ENCODE data around the gene ZNF841. TPM values are rescaled to one million over a fixed set of nuclear protein-coding genes. Genes with fewer than 3 reads are reported as not detected.

ZNF841 gene
- total RNA-seq, 1 donor from 2014 or later, result 8.5 TPM

GRCh38 chr19:52138983-52139251 lies 43.4 kb upstream of the ZNF841 start:
- no peaks in the 10 kb centered on the region for H3K9me3 ChIP-seq (replicated peaks)
- DNase-seq, result no peak
- H3K27me3 ChIP-seq (ENCODE audit: low read depth), result no peaks in the 10 kb centered on the region
- peak overlapping the region; percentile 97 for H3K27ac ChIP-seq (replicated peaks)
- H3K4me1 ChIP-seq, result peaks cover 27% of the 10 kb centered on the region
- intact Hi-C loops (cut with micrococcal nuclease), result loop anchor here (2.0 kb wide), 1 partner anchor 98 kb away; no protein-coding TSS in a partner anchor
- no peaks in the 10 kb centered on the region for H3K36me3 ChIP-seq
- no peak for TF ChIP-seq CTCF (IDR thresholded peaks at IDR 0.05; ENCODE audit: borderline replicate concordance)
- H3K4me3 ChIP-seq, result peak overlapping the region; percentile 89

DNA sequence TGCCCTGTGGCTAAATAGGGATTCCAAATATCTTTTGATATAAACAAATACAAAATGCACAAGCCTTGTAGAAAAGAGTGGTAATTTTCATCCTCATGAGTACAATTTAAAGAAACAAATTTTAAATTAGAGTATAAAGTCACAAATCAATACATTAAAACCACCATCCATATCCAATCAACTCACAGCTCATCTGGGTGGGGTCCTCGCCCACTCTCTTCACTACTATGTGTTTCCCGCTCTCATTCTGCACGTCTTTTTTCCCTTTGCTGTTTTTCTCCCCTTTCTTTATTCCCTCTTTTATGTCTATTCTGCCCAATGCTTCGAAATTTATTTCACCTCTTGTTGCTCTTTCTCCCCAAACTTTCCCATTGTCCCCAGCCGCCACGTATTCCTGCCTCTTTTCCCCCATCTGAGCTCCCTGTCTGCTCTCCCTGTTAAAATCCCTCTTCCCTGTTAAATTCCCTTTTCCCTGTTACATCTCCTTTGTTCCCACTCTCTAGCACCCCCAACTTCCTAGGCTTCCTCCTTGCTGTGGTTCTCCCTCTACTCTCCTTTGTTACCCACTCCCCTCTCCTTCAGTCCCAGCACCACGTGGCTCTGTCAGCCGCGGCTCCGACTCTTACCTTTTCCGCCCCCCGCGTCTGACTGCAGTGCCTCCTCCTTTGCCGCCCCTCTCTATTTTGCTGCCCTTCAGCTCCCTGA lies 42.9 kb upstream of the ZNF841 start:
- DNase-seq, result no peak
- no peak for TF ChIP-seq CTCF (IDR thresholded peaks at IDR 0.05; ENCODE audit: borderline replicate concordance)

DNA sequence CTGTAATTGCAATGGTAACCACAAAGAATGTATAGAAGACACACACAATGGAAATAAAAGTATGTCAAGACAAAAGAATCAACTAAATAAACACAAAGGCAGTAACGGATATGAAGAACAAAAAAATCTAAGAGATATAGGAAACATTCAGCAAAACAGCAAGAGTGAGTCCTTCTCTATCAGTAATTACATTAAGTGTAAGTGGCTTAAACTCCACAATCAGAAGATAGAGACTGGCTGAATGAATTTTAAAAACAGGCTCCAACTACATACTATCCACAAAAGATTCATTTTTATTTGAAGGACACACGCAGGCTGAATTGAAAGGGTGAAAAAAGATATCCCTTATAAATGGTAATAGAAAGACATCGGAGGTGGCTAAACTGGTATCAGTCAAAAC lies 24.7 kb upstream of the ZNF841 start:
- peaks cover 100% of the 10 kb centered on the region for H3K9me3 ChIP-seq (replicated peaks)
- TF ChIP-seq CTCF (IDR thresholded peaks at IDR 0.05; ENCODE audit: borderline replicate concordance), result no peak
- no peaks in the 10 kb centered on the region for H3K27me3 ChIP-seq (ENCODE audit: low read depth)
- intact Hi-C loops (cut with micrococcal nuclease), result no loop called here
- H3K4me3 ChIP-seq, result no peak overlapping the region
- H3K27ac ChIP-seq (replicated peaks), result no peak overlapping the region
- no peak for DNase-seq
- H3K4me1 ChIP-seq, result no peaks in the 10 kb centered on the region
- H3K36me3 ChIP-seq, result peaks cover 100% of the 10 kb centered on the region

More for the DNA sequence above, 42.9 kb upstream of the ZNF841 start:
- intact Hi-C loops (cut with micrococcal nuclease), result loop anchor here (2.0 kb wide), 1 partner anchor 98 kb away; no protein-coding TSS in a partner anchor
- H3K4me3 ChIP-seq, result peak overlapping the region; percentile 89
- H3K36me3 ChIP-seq, result no peaks in the 10 kb centered on the region
- peak overlapping the region; percentile 97 for H3K27ac ChIP-seq (replicated peaks)
- H3K27me3 ChIP-seq (ENCODE audit: low read depth), result no peaks in the 10 kb centered on the region
- peaks cover 27% of the 10 kb centered on the region for H3K4me1 ChIP-seq
- H3K9me3 ChIP-seq (replicated peaks), result no peaks in the 10 kb centered on the region

DNA sequence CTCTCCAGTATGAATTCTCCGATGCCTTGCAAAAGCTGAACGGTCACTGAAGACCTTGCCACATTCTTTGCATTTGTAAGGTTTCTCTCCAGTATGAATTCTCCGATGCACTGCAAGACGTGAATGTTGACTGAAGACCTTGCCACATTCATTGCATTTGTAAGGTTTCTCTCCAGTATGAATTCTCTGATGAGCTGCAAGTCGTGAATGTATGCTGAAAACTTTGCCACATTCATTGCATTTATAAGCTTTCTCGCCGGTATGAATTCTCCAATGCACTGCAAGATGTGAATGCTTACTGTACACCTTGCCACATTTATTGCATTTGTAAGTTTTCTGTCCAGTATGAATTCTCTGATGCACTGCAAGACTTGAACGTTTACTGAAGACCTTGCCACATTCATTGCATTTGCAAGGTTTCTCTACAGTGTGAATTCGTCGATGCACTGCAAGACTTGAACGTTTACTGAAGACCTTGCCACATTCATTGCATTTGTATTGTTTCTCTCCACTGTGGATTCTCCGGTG lies 20.0 kb upstream of the ZNF841 start:
- Histone ChIP-seq H3K4me3 (no peak overlapping the region), H3K4me1 (no peaks in the 10 kb centered on the region), H3K27ac (replicated peaks) (no peak overlapping the region), H3K36me3 (peaks cover 74% of the 10 kb centered on the region), H3K9me3 (replicated peaks) (peaks cover 100% of the 10 kb centered on the region), H3K27me3 (ENCODE audit: low read depth) (no peaks in the 10 kb centered on the region)
- intact Hi-C loops (cut with micrococcal nuclease), result no loop called here
- DNase-seq, result no peak
- TF ChIP-seq CTCF (IDR thresholded peaks at IDR 0.05; ENCODE audit: borderline replicate concordance), result no peak

- Histone ChIP-seq H3K27ac (replicated peaks) (no peak overlapping the region), H3K4me1 (no peaks in the 10 kb centered on the region), H3K27me3 (ENCODE audit: low read depth) (no peaks in the 10 kb centered on the region), H3K36me3 (peaks cover 65% of the 10 kb centered on the region), H3K9me3 (replicated peaks) (peaks cover 100% of the 10 kb centered on the region), H3K4me3 (no peak overlapping the region)
- intact Hi-C loops (cut with micrococcal nuclease), result no loop called here
- no peak for TF ChIP-seq CTCF (IDR thresholded peaks at IDR 0.05; ENCODE audit: borderline replicate concordance)
- DNase-seq, result no peak
Observed at GRCh38 chr19:52114691-52115090, 19.1 kb upstream of the ZNF841 start.

All from left ventricle myocardium inferior (tissue), 1 donor.